GM12892 (cell line): Measurements from ENCODE around the gene ARMC10.
A peak's percentile ranks its signal among the peaks of the same experiment; 100 is the strongest.
"Not testable (repeated sequence)": the region's sequence is repeated elsewhere in the genome, so short reads cannot be mapped to it uniquely, and the experiment has no call there.

Experiments
- DNase-seq: peaks from one replicate; pipeline ENCODE4 v3.0.0; 2011; ENCODE audit not compliant: insufficient read length
- FAIRE-seq: peaks from 2 replicates; lab custom pipeline; 2011; peaks lifted over from hg19 to GRCh38; lab: Jason Lieb, UNC
- POLR2A ChIP-seq: IDR thresholded peaks from 2 replicates; pipeline ENCODE4 v1.6.1; 2011; ENCODE audit warnings: low read depth, low read length, control low read depth
- POLR2AphosphoS5 ChIP-seq: IDR thresholded peaks from 2 replicates; pipeline ENCODE4 v1.6.1; 2011; ENCODE audit warnings: low read depth, low read length, control low read depth
- TAF1 ChIP-seq: IDR thresholded peaks from 2 replicates; pipeline ENCODE4 v1.6.1; 2011; ENCODE audit warnings: low read depth, mild to moderate bottlenecking, control low read depth, low read length, borderline replicate concordance

The ARMC10 gene

GRCh38 chr7:103059471-103059870, 15.5 kb upstream of the ARMC10 start:
- FAIRE-seq (no peak), DNase-seq (no peak)
- TF ChIP-seq POLR2AphosphoS5 (no peak), TAF1 (no peak), POLR2A (no peak)

DNA sequence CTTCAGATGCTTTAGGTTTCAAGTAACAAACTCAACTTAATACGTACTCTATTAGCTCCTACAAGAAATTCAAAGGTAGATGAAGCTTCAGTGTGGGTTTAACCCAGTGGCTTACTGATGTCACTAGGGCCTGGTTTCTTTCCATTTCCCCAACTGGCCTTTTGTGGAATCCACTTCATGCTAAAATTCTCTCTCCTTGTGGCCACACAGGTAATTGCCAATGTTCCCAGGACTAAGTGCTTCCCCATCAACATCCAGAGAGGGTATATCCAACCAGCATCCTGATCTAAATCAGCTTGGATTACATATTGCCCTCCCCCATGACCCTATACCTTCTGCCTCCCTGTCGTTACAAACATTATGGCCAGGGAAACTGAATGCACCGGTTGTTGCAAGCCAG, 11.0 kb upstream of the ARMC10 start:
- FAIRE-seq = no peak
- TF ChIP-seq POLR2AphosphoS5 (no peak), TAF1 (no peak), POLR2A (no peak)
- DNase-seq = no peak

GRCh38 chr7:103065667-103066066, 9.3 kb upstream of the ARMC10 start:
- FAIRE-seq = no peak
- peak; percentile 14 for DNase-seq
- TF ChIP-seq TAF1 (no peak), POLR2A (no peak), POLR2AphosphoS5 (no peak)

DNA sequence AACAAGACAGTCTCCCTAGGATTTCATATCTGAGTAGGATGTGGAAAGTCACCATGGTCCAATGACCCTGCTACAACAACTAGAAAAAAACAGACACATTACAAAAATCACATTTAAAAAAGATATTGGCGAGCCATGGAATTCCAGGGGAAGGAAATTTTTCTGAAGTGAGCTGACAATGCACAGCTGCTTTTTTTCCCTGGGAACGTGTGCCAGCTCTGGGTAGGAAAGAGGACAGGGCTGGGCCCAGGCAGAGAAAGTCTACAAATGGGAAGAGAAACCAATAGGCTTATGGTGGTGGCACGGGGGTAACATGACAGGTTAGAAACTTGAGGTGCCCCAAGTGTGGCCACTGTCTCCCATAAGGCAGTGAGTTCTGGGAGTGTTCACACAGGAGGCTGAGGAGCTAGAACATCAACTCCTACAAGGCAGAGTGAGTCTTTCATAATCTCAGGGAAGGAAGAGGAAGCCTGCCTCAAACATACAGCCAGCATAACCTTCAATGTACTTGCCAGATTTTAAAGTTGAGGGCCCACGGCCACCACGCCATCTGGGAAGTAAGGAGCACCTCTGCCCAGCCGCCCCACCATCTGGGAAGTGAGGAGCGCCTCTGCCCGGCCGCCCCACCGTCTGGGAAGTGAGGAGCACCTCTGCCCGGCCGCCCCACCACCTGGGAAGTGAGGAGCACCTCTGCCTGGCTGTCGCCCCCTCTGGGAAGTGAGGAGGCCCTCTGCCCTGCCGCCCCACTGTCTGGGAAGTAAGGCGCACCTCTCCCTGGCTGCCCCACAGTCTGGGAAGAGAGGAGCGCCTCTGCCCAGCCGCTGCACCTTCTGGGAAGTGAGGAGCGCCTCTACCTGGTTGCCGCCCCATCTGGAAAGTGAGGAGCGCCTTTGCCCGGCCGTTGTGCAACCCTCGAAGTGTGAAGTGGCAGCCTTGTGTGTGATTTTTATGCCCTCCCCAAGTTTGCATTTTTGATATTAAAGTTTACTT, 6.2 kb upstream of the ARMC10 start:
- TF ChIP-seq TAF1 (no peak), POLR2AphosphoS5 (no peak), POLR2A (no peak)
- FAIRE-seq = no peak
- DNase-seq = no peak

DNA sequence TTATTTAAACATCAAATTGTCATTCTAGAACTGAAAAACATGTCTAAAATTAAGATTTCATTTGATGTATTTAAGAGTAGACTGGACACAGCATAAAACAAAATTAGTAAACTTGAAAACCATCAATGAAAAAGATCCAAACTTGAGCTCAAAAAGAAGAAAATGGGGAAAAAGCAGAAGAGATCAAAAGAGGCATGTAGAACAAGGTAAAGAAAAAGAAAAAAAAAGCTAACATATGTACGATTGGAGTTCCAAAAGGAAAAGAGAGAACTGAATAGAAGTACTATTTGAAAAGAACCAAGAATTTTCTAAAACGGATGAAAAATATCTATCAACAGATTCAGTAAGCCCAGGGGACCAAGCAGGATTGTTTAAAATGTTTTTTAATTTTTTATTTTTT, 3.9 kb upstream of the ARMC10 start:
- no peak for TF ChIP-seq POLR2AphosphoS5
- TF ChIP-seq TAF1 = no peak
- no peak for TF ChIP-seq POLR2A
- FAIRE-seq = no peak
- DNase-seq = no peak

DNA sequence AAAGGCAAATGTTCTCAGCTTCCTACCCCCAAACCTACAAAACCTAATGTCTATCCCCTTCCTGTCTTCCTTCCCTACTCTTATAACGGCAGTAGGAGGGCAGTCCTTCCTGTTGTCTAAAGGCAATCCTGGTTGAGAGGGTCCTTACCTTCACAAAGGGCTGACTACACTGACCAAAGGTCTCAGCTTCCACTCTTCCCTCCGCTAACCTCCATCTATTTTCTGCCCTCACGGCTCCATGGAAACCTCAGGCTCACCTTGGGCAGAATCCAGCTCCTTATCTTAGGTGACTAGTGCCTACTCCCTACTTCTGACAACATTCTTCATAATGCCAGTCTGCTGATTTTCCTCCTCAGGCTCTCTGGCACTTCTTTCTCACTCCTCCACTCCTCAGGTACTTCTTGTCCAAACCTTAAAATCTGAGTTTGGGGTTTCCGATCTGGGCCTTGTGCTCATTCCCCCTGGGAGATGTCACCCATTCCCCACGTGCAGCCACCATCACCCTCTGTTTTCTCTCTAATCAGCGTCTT, 886 bp upstream of the ARMC10 start:
- FAIRE-seq = no peak
- TF ChIP-seq POLR2A = no peak
- no peak for TF ChIP-seq POLR2AphosphoS5
- TF ChIP-seq TAF1 = no peak
- DNase-seq = no peak

DNA sequence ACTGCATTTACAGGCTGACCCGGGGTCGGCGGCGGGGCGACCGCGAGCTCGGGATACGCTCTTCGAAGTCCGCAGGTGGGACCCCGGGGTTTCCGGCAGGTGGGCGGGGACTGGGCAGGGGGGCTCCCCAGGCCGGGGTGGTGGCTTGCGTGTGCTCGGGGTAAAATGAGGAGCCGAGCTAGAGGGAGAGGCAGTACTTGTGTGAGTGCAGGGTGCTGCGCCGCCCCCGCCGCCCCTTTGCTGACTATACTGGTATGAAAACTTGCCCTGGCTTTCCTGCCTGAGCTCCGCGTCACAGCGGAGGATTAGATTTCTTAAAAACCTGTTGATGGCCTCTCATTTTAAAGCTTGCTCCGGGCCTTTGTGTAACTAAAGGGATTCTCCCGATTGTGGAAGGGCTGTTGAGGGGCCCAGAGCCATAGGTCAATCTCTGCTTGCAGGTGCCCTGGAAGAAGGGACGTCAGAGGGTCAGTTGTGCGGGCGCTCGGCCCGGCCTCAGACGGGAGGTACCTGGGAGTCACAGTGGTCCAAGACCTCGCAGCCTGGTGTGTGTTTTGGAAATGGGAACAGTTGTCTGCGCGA, 488 bp downstream of the ARMC10 start:
- DNase-seq = peak; percentile 50
- peak; percentile 27 for FAIRE-seq
- peak; percentile 16; the same call in 1 of the 2 replicates for TF ChIP-seq TAF1
- 0 out of 2 replicates have a peak, but pooled peaks have one; percentile 5 for TF ChIP-seq POLR2AphosphoS5
- TF ChIP-seq POLR2A = no peak

- DNase-seq (no peak), FAIRE-seq (no peak)
- TF ChIP-seq POLR2A (no peak), POLR2AphosphoS5 (no peak), TAF1 (no peak)
Measured at GRCh38 chr7:103076764-103077163, 1.8 kb downstream of the ARMC10 start.

- DNase-seq (no peak), FAIRE-seq (no peak)
- TF ChIP-seq POLR2A = no peak
- no peak for TF ChIP-seq POLR2AphosphoS5
- no peak for TF ChIP-seq TAF1
Measured at GRCh38 chr7:103077318-103077717, 2.4 kb downstream of the ARMC10 start.

DNA sequence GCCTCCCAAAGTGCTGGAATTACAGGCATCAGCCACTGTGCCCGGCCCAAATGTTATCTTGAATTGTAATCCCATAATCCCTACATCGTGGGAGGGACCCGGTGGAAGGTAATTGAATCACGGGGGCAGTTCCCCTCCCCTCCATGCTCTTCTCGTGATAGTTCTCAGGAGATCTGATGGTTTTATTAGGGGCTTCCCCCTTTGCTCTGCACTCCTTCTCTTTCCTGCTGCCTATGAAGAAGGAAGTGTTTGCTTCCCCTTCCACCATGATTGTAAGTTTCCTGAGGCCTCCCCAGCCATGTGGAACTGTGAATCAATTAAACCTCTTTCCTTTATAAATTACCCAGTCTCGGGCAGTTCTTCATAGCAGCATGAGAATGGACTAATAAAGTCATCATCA, 3.3 kb downstream of the ARMC10 start:
- not testable (repeated sequence) for DNase-seq

GRCh38 chr7:103079836-103080235, 4.9 kb downstream of the ARMC10 start:
- no peak for TF ChIP-seq POLR2AphosphoS5
- TF ChIP-seq POLR2A = no peak
- no peak for TF ChIP-seq TAF1
- no peak for FAIRE-seq
- DNase-seq = no peak

More for the DNA sequence above, 3.3 kb downstream of the ARMC10 start:
- not testable (repeated sequence) for FAIRE-seq

DNA sequence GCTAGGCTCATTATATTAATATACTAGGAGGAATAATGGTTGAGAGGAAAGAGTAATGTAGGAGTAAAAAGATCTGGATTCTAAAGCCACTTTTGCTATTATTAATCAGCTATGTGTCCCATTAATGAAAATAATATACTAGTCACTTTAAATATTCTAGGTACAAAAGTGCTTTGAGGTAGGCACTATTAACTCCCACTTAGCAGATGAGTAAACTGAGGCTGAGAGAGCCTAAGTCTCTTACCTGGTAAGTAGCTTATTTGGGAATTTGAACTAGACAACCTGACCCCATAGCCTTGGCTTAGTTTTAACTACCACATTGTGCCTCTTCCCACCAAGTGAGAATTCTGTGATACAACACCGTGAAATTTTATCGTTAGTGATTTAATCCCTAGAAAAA, 6.0 kb downstream of the ARMC10 start:
- FAIRE-seq = no peak
- TF ChIP-seq POLR2AphosphoS5 = no peak
- no peak for TF ChIP-seq POLR2A
- TF ChIP-seq TAF1 = no peak

More for the DNA sequence above, 6.0 kb downstream of the ARMC10 start:
- DNase-seq = no peak
